Sigmoid colon (tissue), 7 donors: ENCODE results near the gene SLC5A2. TPM values are rescaled to one million over a fixed set of nuclear protein-coding genes. Genes with fewer than 3 reads are reported as not detected.

Source experiments
- DNase-seq: peaks from one replicate; pipeline ENCODE4 v3.0.0-alpha.2; 2019
- H3K27ac ChIP-seq, 4 donors: fragments of 200-600 bp; sonication (generic); one replicate each; pipeline ENCODE4 v1.5.1; 2016 to 2019; ENCODE audit warnings: mild to moderate bottlenecking in 1 of 4
- H3K27me3 ChIP-seq, 3 donors: fragments of 200-600 bp; sonication (generic); one replicate each; pipeline ENCODE4 v1.5.1; 2019; ENCODE audit warnings: mild to moderate bottlenecking in 1 of 3
- H3K36me3 ChIP-seq, 4 donors: fragments of 200-600 bp; sonication (generic); one replicate each; pipeline ENCODE4 v1.5.1; 2016 to 2019
- H3K4me1 ChIP-seq, 4 donors: fragments of 200-600 bp; sonication (generic); one replicate each; pipeline ENCODE4 v1.5.1; 2017 to 2019
- H3K4me3 ChIP-seq, 4 donors: fragments of 200-600 bp; sonication (generic); one replicate each; pipeline ENCODE4 v1.5.1; 2017 to 2019; ENCODE audit warnings: mild to moderate bottlenecking in 2 of 4, moderate library complexity in 1 of 4
- H3K9me3 ChIP-seq, 4 donors: fragments of 200-600 bp in 3 of 4; sonication (generic) in 3 of 4; one replicate each; pipeline versions ENCODE4 v1.5.1 to v1.6.1; 2013 to 2019
- CTCF ChIP-seq, 4 experiments: fragments of 450-650 bp in 3 of 4; fragments of 200-600 bp in 1 of 4; IDR thresholded peaks; one replicate each; pipeline ENCODE4 v1.5.1; 2016 to 2019; ENCODE audit warnings: antibody characterized with exemption in 4 of 4, mild to moderate bottlenecking in 3 of 4, moderate library complexity in 2 of 4
- EP300 ChIP-seq, 4 donors: sonication (generic); formaldehyde crosslinking; IDR thresholded peaks; one replicate each; pipeline ENCODE4 v1.6.1; 2017; ENCODE audit warnings: antibody characterized with exemption in 4 of 4
- POLR2A ChIP-seq, 2 donors: fragments of 450-650 bp; IDR thresholded peaks; one replicate each; pipeline ENCODE4 v1.6.1; 2016; ENCODE audit warnings: antibody characterized with exemption in 2 of 2, mild to moderate bottlenecking in 2 of 2, moderate library complexity in 2 of 2
- POLR2AphosphoS5 ChIP-seq, 4 donors: sonication (generic); formaldehyde crosslinking; IDR thresholded peaks; one replicate each; pipeline ENCODE4 v1.6.1; 2017; ENCODE audit warnings: antibody characterized with exemption in 4 of 4
- WGBS, 2 donors: extraction: QIAGEN DNeasy Blood & Tissue Kit; methylation state at CpG; one replicate each; pipeline ENCODE4 v1.1.7; 2013; 5-methylcytosine and 5-hydroxymethylcytosine counted together
- intact Hi-C: fragments of 100-400 bp; cut with DNase I; formaldehyde crosslinking; loops from one replicate; pipeline ENCODE4 v1.15.1; 2023
- polyA plus RNA-seq, 3 donors: library from polyadenylated mRNA; stranded (reverse); fragments of 200-250 nt; gene quantifications; one replicate each; pipeline ENCODE4 v1.2.3, GENCODE V29; 2013
- total RNA-seq, 4 donors: library from RNA; depleted of rRNA; stranded (reverse); fragments of >200 nt; gene quantifications; one replicate each; pipeline ENCODE4 v1.1.0, GENCODE V29; 2016
- donor health status: healthy with polysubstance abuse.
- donor health status: Bipolar disorder and iron deficiency.
- donor health status: healthy.

SLC5A2 gene
- total and polyA plus RNA-seq, 7 donors: 0.49 to 1.9 (median 0.71) TPM

GRCh38 chr16:31467858-31468257 is 15.1 kb upstream of the SLC5A2 start:
- H3K4me1 ChIP-seq: peaks cover 0 to 15% (median 12%) of the 10 kb centered on the region in 4 donors
- no peaks in the 10 kb centered on the region for H3K27me3 ChIP-seq
- TF ChIP-seq CTCF (IDR thresholded peaks at IDR 0.05): no peak
- TF ChIP-seq EP300 (IDR thresholded peaks at IDR 0.05): no peak
- TF ChIP-seq POLR2AphosphoS5 (IDR thresholded peaks at IDR 0.05): no peak
- no peak for TF ChIP-seq POLR2A (IDR thresholded peaks at IDR 0.05)
- peaks cover 12 to 45% (median 24%) of the 10 kb centered on the region in 4 donors for H3K36me3 ChIP-seq
- no peak overlapping the region for H3K4me3 ChIP-seq
- H3K27ac ChIP-seq: no peak overlapping the region
- intact Hi-C loops: no loop called here
- H3K9me3 ChIP-seq: no peaks in the 10 kb centered on the region
- 83 to 95% methylated on average over 5 of the region's 5 CpGs for WGBS, 2 donors
- DNase-seq: no peak

- H3K4me3 ChIP-seq: peak overlapping the region in 1 of 4 donors; percentile 79
- peak overlapping the region; percentile 98 to 99 (median 98) for H3K27ac ChIP-seq
- no peaks in the 10 kb centered on the region for H3K27me3 ChIP-seq
- no peaks in the 10 kb centered on the region for H3K9me3 ChIP-seq
- WGBS, 2 donors: 75 to 80% methylated on average over 3 of the region's 3 CpGs
- peaks cover 0 to 41% (median 38%) of the 10 kb centered on the region in 4 donors for H3K4me1 ChIP-seq
- intact Hi-C loops: loop anchor here (1.0 to 10.0 kb wide), 2 partner anchors 10 to 244 kb away; a partner anchor contains a TSS
- peaks cover 27 to 41% (median 36%) of the 10 kb centered on the region in 4 donors for H3K36me3 ChIP-seq
- TF ChIP-seq POLR2AphosphoS5 (IDR thresholded peaks at IDR 0.05) (no peak), EP300 (IDR thresholded peaks at IDR 0.05) (no peak), POLR2A (IDR thresholded peaks at IDR 0.05) (no peak), CTCF (IDR thresholded peaks at IDR 0.05) (no peak)
- DNase-seq: no peak
These were observed 12.3 kb upstream of the SLC5A2 start for GRCh38 chr16:31470615-31471014.

- 48 to 59% methylated on average over 15 of the region's 15 CpGs for WGBS, 2 donors
- Histone ChIP-seq H3K36me3 (peaks cover 25 to 41% (median 37%) of the 10 kb centered on the region in 4 donors), H3K9me3 (no peaks in the 10 kb centered on the region), H3K4me3 (peak overlapping the region; percentile 79 to 95 (median 90)), H3K27ac (peak overlapping the region; percentile 98 to 99 (median 98)), H3K27me3 (no peaks in the 10 kb centered on the region), H3K4me1 (peaks cover 0 to 48% (median 45%) of the 10 kb centered on the region in 4 donors)
- intact Hi-C loops: loop anchor here (1.0 to 10.0 kb wide), 2 partner anchors 11 to 243 kb away; a partner anchor contains a TSS
- DNase-seq: no peak
- TF ChIP-seq EP300 (IDR thresholded peaks at IDR 0.05): no peak
- TF ChIP-seq POLR2A (IDR thresholded peaks at IDR 0.05): no peak
These were observed 11.6 kb upstream of the SLC5A2 start for GRCh38 chr16:31471241-31471874.

- DNase-seq: peak; percentile 94
- no peaks in the 10 kb centered on the region for H3K9me3 ChIP-seq
- H3K27me3 ChIP-seq: no peaks in the 10 kb centered on the region
- peaks cover 26 to 41% (median 38%) of the 10 kb centered on the region in 4 donors for H3K36me3 ChIP-seq
- intact Hi-C loops: loop anchor here (1.0 to 10.0 kb wide), 3 partner anchors 12 to 243 kb away; partner anchors contain the start of gene RUSF1
- peak within 1 kb of the TSS; percentile 98 to 99 (median 98) for H3K27ac ChIP-seq
- 2% methylated on average over 61 to 63 of the region's 63 CpGs for WGBS, 2 donors
- TF ChIP-seq POLR2AphosphoS5 (IDR thresholded peaks at IDR 0.05) (peak; percentile 54 to 84 (median 71)), EP300 (IDR thresholded peaks at IDR 0.05) (no peak), CTCF (IDR thresholded peaks at IDR 0.05) (no peak), POLR2A (IDR thresholded peaks at IDR 0.05) (peak in 1 of 2 donors; percentile 48)
- H3K4me1 ChIP-seq: peaks cover 0 to 56% (median 53%) of the 10 kb centered on the region in 4 donors
- H3K4me3 ChIP-seq: peak within 1 kb of the TSS; percentile 79 to 95 (median 90)
These were observed 10.8 kb upstream of the SLC5A2 start, which contains the start of gene TGFB1I1 for GRCh38 chr16:31471875-31472708. Gene TGFB1I1 (plus strand): TSS chr16:31472152. CDS start chr16:31472189, 37 bp downstream.
